Measurements from ENCODE around the gene KCNC1. TPM values are rescaled to one million over a fixed set of nuclear protein-coding genes. Genes with fewer than 3 reads are reported as not detected.

The KCNC1 gene
- total RNA-seq, 1 experiment from 2014 or later = 0.20 TPM

- TF ChIP-seq IRF1 (CRISPR knock-in tag; IDR thresholded peaks at IDR 0.05) (no peak), TEAD1 (CRISPR knock-in tag; IDR thresholded peaks at IDR 0.05) (no peak)
Measured at GRCh38 chr11:17748044-17748443, 13.5 kb downstream of the KCNC1 start (continued).

- TF ChIP-seq MLX (CRISPR knock-in tag; IDR thresholded peaks at IDR 0.05) = no peak
- TF ChIP-seq, protein P1, sequence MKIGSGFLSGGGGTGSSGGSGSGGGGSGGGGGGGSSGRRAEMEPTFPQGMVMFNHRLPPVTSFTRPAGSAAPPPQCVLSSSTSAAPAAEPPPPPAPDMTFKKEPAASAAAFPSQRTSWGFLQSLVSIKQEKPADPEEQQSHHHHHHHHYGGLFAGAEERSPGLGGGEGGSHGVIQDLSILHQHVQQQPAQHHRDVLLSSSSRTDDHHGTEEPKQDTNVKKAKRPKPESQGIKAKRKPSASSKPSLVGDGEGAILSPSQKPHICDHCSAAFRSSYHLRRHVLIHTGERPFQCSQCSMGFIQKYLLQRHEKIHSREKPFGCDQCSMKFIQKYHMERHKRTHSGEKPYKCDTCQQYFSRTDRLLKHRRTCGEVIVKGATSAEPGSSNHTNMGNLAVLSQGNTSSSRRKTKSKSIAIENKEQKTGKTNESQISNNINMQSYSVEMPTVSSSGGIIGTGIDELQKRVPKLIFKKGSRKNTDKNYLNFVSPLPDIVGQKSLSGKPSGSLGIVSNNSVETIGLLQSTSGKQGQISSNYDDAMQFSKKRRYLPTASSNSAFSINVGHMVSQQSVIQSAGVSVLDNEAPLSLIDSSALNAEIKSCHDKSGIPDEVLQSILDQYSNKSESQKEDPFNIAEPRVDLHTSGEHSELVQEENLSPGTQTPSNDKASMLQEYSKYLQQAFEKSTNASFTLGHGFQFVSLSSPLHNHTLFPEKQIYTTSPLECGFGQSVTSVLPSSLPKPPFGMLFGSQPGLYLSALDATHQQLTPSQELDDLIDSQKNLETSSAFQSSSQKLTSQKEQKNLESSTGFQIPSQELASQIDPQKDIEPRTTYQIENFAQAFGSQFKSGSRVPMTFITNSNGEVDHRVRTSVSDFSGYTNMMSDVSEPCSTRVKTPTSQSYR (CRISPR knock-in tag; IDR thresholded peaks at IDR 0.05) = no peak
- TF ChIP-seq ZNF138 (CRISPR knock-in tag; conservative IDR thresholded peaks at IDR 0.05) = no peak
- TF ChIP-seq ELF4 (CRISPR knock-in tag; IDR thresholded peaks at IDR 0.05; ENCODE audit: low read depth) = no peak
- TF ChIP-seq NFE2L1 (CRISPR knock-in tag; IDR thresholded peaks at IDR 0.05) = no peak
- no peak for TF ChIP-seq ZNF263 (CRISPR knock-in tag; IDR thresholded peaks at IDR 0.05; ENCODE audit: low read depth)
- no peak for TF ChIP-seq ESRRA (CRISPR knock-in tag; IDR thresholded peaks at IDR 0.05; ENCODE audit: borderline replicate concordance)
- TF ChIP-seq JAZF1 (CRISPR knock-in tag; IDR thresholded peaks at IDR 0.05) = no peak
- TF ChIP-seq RELA (CRISPR knock-in tag; IDR thresholded peaks at IDR 0.05; ENCODE audit: borderline replicate concordance) = no peak
- ATAC-seq (no peak), DNase-seq (ENCODE audit: low spot score) (no peak)
- ChIA-PET POLR2A (no interaction called here), CTCF (interaction anchor here (0.6 to 4.4 kb wide), 5 partner anchors 14 to 926 kb away, joined by 3 to 28 read pairs (median 7); partner anchors contain the start of gene KCNC1)
- Mint-ChIP-seq H3K4me3 (no peak overlapping the region), H3K4me1 (no peaks in the 10 kb centered on the region), H3K9me3 (no peaks in the 10 kb centered on the region), H3K36me3 (no peaks in the 10 kb centered on the region), H3K27ac (no peak overlapping the region), H3K27me3 (ENCODE audit: low read depth) (no peaks in the 10 kb centered on the region; the same call in none of the 2 replicates)
Measured at GRCh38 chr11:17748761-17749721, 14.5 kb downstream of the KCNC1 start.

- H3K27ac Mint-ChIP-seq = no peak overlapping the region
- DNase-seq (ENCODE audit: low spot score) (no peak), ATAC-seq (no peak)
- ChIA-PET CTCF (no interaction called here), POLR2A (no interaction called here)
- no peak overlapping the region for H3K4me3 Mint-ChIP-seq
- no peaks in the 10 kb centered on the region for H3K4me1 Mint-ChIP-seq
- H3K36me3 Mint-ChIP-seq = no peaks in the 10 kb centered on the region
- no peaks in the 10 kb centered on the region; the same call in none of the 2 replicates for H3K27me3 Mint-ChIP-seq (ENCODE audit: low read depth)
- H3K9me3 Mint-ChIP-seq = no peaks in the 10 kb centered on the region
- no peak for TF ChIP-seq ELF4 (CRISPR knock-in tag; IDR thresholded peaks at IDR 0.05; ENCODE audit: low read depth)
- TF ChIP-seq MYBL2 (CRISPR knock-in tag; IDR thresholded peaks at IDR 0.05) = no peak
- TF ChIP-seq, protein P2, sequence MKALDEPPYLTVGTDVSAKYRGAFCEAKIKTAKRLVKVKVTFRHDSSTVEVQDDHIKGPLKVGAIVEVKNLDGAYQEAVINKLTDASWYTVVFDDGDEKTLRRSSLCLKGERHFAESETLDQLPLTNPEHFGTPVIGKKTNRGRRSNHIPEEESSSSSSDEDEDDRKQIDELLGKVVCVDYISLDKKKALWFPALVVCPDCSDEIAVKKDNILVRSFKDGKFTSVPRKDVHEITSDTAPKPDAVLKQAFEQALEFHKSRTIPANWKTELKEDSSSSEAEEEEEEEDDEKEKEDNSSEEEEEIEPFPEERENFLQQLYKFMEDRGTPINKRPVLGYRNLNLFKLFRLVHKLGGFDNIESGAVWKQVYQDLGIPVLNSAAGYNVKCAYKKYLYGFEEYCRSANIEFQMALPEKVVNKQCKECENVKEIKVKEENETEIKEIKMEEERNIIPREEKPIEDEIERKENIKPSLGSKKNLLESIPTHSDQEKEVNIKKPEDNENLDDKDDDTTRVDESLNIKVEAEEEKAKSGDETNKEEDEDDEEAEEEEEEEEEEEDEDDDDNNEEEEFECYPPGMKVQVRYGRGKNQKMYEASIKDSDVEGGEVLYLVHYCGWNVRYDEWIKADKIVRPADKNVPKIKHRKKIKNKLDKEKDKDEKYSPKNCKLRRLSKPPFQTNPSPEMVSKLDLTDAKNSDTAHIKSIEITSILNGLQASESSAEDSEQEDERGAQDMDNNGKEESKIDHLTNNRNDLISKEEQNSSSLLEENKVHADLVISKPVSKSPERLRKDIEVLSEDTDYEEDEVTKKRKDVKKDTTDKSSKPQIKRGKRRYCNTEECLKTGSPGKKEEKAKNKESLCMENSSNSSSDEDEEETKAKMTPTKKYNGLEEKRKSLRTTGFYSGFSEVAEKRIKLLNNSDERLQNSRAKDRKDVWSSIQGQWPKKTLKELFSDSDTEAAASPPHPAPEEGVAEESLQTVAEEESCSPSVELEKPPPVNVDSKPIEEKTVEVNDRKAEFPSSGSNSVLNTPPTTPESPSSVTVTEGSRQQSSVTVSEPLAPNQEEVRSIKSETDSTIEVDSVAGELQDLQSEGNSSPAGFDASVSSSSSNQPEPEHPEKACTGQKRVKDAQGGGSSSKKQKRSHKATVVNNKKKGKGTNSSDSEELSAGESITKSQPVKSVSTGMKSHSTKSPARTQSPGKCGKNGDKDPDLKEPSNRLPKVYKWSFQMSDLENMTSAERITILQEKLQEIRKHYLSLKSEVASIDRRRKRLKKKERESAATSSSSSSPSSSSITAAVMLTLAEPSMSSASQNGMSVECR (CRISPR knock-in tag; IDR thresholded peaks at IDR 0.05; ENCODE audit: borderline replicate concordance) = no peak
- TF ChIP-seq ESRRA (CRISPR knock-in tag; IDR thresholded peaks at IDR 0.05; ENCODE audit: borderline replicate concordance) = no peak
- no peak for TF ChIP-seq MLX (CRISPR knock-in tag; IDR thresholded peaks at IDR 0.05)
- no peak for TF ChIP-seq ZNF671 (CRISPR knock-in tag; IDR thresholded peaks at IDR 0.05)
- TF ChIP-seq ZNF138 (CRISPR knock-in tag; conservative IDR thresholded peaks at IDR 0.05) = no peak
- TF ChIP-seq ATF1 (CRISPR knock-in tag; IDR thresholded peaks at IDR 0.05) = no peak
- TF ChIP-seq JUN (CRISPR knock-in tag; IDR thresholded peaks at IDR 0.05) = no peak
- no peak for TF ChIP-seq E2F4 (CRISPR knock-in tag; IDR thresholded peaks at IDR 0.05; ENCODE audit: borderline replicate concordance, low read depth)
- TF ChIP-seq CREB1 (CRISPR knock-in tag; IDR thresholded peaks at IDR 0.05) = no peak
Measured at GRCh38 chr11:17750013-17750800, 15.6 kb downstream of the KCNC1 start.
